GM12878 (cell line): Measurements from ENCODE around the gene FSTL1. TPM values are rescaled to one million over a fixed set of nuclear protein-coding genes. Genes with fewer than 3 reads are reported as not detected.

Experiments
- ATAC-seq: fragments of 200-7000 bp; cut with Tn5 transposase; 3 replicates; pipeline ENCODE4 v1.9.1; 2020; ENCODE audit warnings: mild to moderate bottlenecking, moderate library complexity
- BruUV-seq: library from RNA; stranded (reverse); fragments of 400-500 nt; replicated peaks from 2 replicates; lab custom pipeline; 2021; lab: Mats Ljungman, UMichigan
- CTCF ChIA-PET: fragments of 300-600 bp; sonication (Branson Sonifier 250); formaldehyde crosslinking; extraction: SDS; loops from one replicate; lab custom pipeline; 2021; ENCODE audit warnings: inconsistent platforms; lab: Yijun Ruan, JAX
- POLR2A ChIA-PET: fragments of 350-600 bp; formaldehyde crosslinking; extraction: SDS; loops from one replicate; lab custom pipeline; 2021; ENCODE audit warnings: inconsistent platforms; lab: Charles Lee
- RAD21 ChIA-PET: fragments of 300-600 bp; sonication (Branson Sonifier 250); formaldehyde crosslinking; loops from one replicate; lab custom pipeline; 2023; ENCODE audit warnings: antibody characterized with exemption; ENCODE audit not compliant: unreplicated experiment; lab: Charles Lee
- SMC1A ChIA-PET: fragments of 300-600 bp; sonication (Branson Sonifier 250); formaldehyde crosslinking; loops from one replicate; lab custom pipeline; 2023; ENCODE audit not compliant: unreplicated experiment, uncharacterized antibody; lab: Charles Lee
- DNase-seq: peaks from one replicate; pipeline ENCODE4 v3.0.0-alpha.2; 2011; ENCODE audit warnings: low read depth, low spot score
- FAIRE-seq: peaks from 3 replicates; lab custom pipeline; 2011; peaks lifted over from hg19 to GRCh38; lab: Jason Lieb, UNC
- H2AFZ ChIP-seq: 2 replicates; pipeline ENCODE4 v1.6.0; 2011; ENCODE audit warnings: low read depth, low read length, control low read depth; ENCODE audit not compliant: control insufficient read depth
- H3K27ac ChIP-seq: 2 replicates; pipeline ENCODE4 v1.5.1; 2011; ENCODE audit warnings: control low read depth; ENCODE audit not compliant: control insufficient read depth, insufficient read depth
- H3K27me3 ChIP-seq, 2 experiments: replicated peaks in 1 of 2; 2 replicates each; pipeline versions ENCODE4 v1.6.0 to v1.6.1; 2011; ENCODE audit warnings: low read length in 1 of 2; ENCODE audit not compliant: control insufficient read depth in 2 of 2, insufficient read depth in 2 of 2
- H3K36me3 ChIP-seq, 2 experiments: 2 replicates each; pipeline ENCODE4 v1.5.1; 2011; ENCODE audit warnings: low read length in 1 of 2; ENCODE audit not compliant: control insufficient read depth in 2 of 2, insufficient read depth in 2 of 2
- H3K4me1 ChIP-seq: 2 replicates; pipeline ENCODE4 v1.6.1; 2011; ENCODE audit warnings: mild to moderate bottlenecking, low read length, moderate library complexity, mixed read lengths; ENCODE audit not compliant: control insufficient read depth, insufficient read depth
- H3K4me2 ChIP-seq: 2 replicates; pipeline ENCODE4 v1.6.0; 2011; ENCODE audit warnings: control low read depth; ENCODE audit not compliant: control insufficient read depth, insufficient read depth
- H3K4me3 ChIP-seq: fragments of 200-600 bp; sonication (generic); 2 replicates; pipeline ENCODE4 v1.5.1; 2016
- H3K79me2 ChIP-seq: 2 replicates; pipeline ENCODE4 v1.6.0; 2011; ENCODE audit warnings: low read length; ENCODE audit not compliant: control insufficient read depth, insufficient read depth
- H3K9ac ChIP-seq: 2 replicates; pipeline ENCODE4 v1.8.0; 2011; ENCODE audit warnings: low read length, control low read depth, mixed read lengths; ENCODE audit not compliant: control insufficient read depth, insufficient read depth
- H3K9me3 ChIP-seq: replicated peaks from 3 replicates; pipeline ENCODE4 v1.5.1; 2011; ENCODE audit warnings: mild to moderate bottlenecking, low read length; ENCODE audit not compliant: control insufficient read depth, insufficient read depth
- H4K20me1 ChIP-seq: 2 replicates; pipeline ENCODE4 v1.6.0; 2011; ENCODE audit not compliant: control insufficient read depth, insufficient read depth
- CBFB ChIP-seq: IDR thresholded peaks from 2 replicates; pipeline ENCODE4 v1.6.1; 2016; ENCODE audit warnings: antibody characterized with exemption, low read depth
- JUND ChIP-seq: IDR thresholded peaks from 2 replicates; pipeline ENCODE4 v1.6.1; 2012; ENCODE audit warnings: low read depth, mild to moderate bottlenecking, low read length, improper control_type of control experiment, moderate library complexity
- KDM1A ChIP-seq: fragments of 200-600 bp; sonication (generic); IDR thresholded peaks from 2 replicates; pipeline ENCODE4 v1.6.1; 2016; ENCODE audit warnings: borderline replicate concordance
- NR2C2 ChIP-seq: IDR thresholded peaks from 2 replicates; pipeline ENCODE4 v1.6.1; 2011; ENCODE audit warnings: borderline replicate concordance, low read depth; ENCODE audit not compliant: control insufficient read depth, insufficient read length
- POLR2AphosphoS5 ChIP-seq: IDR thresholded peaks from 2 replicates; pipeline ENCODE4 v1.6.1; 2011; ENCODE audit warnings: mild to moderate bottlenecking, low read length, inconsistent platforms
- SMAD1 ChIP-seq: fragments of 450-650 bp; IDR thresholded peaks from 2 replicates; pipeline ENCODE4 v1.6.1; 2018; ENCODE audit warnings: mild to moderate bottlenecking, low read depth; ENCODE audit not compliant: partially characterized antibody
- SMC3 ChIP-seq: IDR thresholded peaks from 2 replicates; pipeline ENCODE4 v1.6.1; 2011; ENCODE audit warnings: low read length, improper control_type of control experiment, borderline replicate concordance
- WGBS: methylation state at CpG from one replicate; pipeline ENCODE4 v1.1.6; 2016; ENCODE audit warnings: low lambda C conversion rate; ENCODE audit not compliant: insufficient replicate concordance, insufficient coverage; ENCODE audit errors: missing lambda C conversion rate; 5-methylcytosine and 5-hydroxymethylcytosine counted together
- in situ Hi-C: fragments of 300-500 bp; cut with MboI; formaldehyde crosslinking; loops from 9 replicates; pipeline ENCODE4 v1.14.3; 2018; ENCODE audit warnings: mixed read lengths
- intact Hi-C: fragments of 100-400 bp; cut with micrococcal nuclease; formaldehyde crosslinking; loops from one replicate; pipeline ENCODE4 v1.14.2; 2022; ENCODE audit not compliant: unreplicated experiment
- polyA plus RNA-seq, 11 experiments: library from polyadenylated mRNA; depleted of rRNA in 4 of 11; unstranded in 6 of 11; stranded (reverse) in 5 of 11; fragments of >200 nt; fragmentation: Nextera tagmentation in 4 of 11; fragmentation: Illumina TruSeq in 1 of 11; extraction: Ambion mirVana in 4 of 11; extraction: Trizol in 1 of 11; gene quantifications; 1 replicate in 1 of 11; 2 replicates in 10 of 11; pipeline versions ENCODE4 v1.2.1 to v1.2.3, GENCODE V29; 2011 to 2016; ENCODE audit warnings: inconsistent platforms in 2 of 11, missing spikeins in 2 of 11, low read depth in 1 of 11
- total RNA-seq, 4 experiments: library from RNA; depleted of rRNA in 3 of 4; stranded (reverse); fragments of >200 nt in 3 of 4; fragmentation: Illumina TruSeq in 1 of 4; extraction: Trizol in 1 of 4; gene quantifications; 2 replicates each; pipeline versions ENCODE4 v1.2.1 to v1.2.3, GENCODE V29; 2013 to 2021
- TF ChIP-seq, protein P1 (sequence below): IDR thresholded peaks from 2 replicates; pipeline ENCODE4 v1.6.1; 2012; ENCODE audit warnings: low read depth, low read length, improper control_type of control experiment
- TF ChIP-seq, protein P2 (sequence below): fragments of 150-350 bp; IDR thresholded peaks from 2 replicates; pipeline ENCODE4 v1.6.1; 2016; ENCODE audit warnings: low read depth, low read length
- TF ChIP-seq, protein P3 (sequence below): IDR thresholded peaks from 2 replicates; pipeline ENCODE4 v1.6.1; 2012; ENCODE audit warnings: low read depth, low read length, improper control_type of control experiment

FSTL1 gene
- total and polyA plus RNA-seq, 10 of the 15 experiments (the other 5 are each of a cell fraction or from before 2014, with no cell fraction given), result 0.06 to 1.7 (median 0.32) TPM; not detected in 4

DNA sequence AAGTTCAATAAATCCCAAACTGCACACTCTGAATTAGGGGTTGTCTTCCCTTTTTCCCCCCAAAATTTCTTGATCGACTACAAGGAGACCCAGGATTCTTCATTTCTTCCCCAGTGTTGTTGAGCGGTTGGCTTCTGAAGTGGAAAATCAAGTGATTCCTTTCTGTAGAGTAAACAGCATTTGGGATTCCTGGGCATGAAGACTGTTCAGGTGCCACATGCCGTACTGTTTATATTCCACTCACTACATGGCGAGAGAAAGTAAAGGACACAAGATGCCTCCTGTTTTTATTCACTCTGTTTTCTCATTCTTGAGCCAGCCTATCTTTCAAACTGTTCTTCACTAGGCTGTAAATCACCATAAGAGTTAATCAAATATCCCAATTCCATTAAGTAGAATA is 12.6 kb downstream of the FSTL1 start:
- intact Hi-C loops, result no loop called here
- H2AFZ ChIP-seq, result no peak overlapping the region
- no peak for FAIRE-seq
- no TSS peak for BruUV-seq
- CTCF ChIA-PET, result no interaction called here
- WGBS, result 66% methylated on average over 4 of the region's 4 CpGs
- H3K9ac ChIP-seq, result no peak overlapping the region
- SMC1A ChIA-PET, result no interaction called here
- no peaks in the 10 kb centered on the region for H4K20me1 ChIP-seq
- RAD21 ChIA-PET, result no interaction called here
- no peaks in the 10 kb centered on the region for H3K36me3 ChIP-seq
- H3K4me1 ChIP-seq, result no peaks in the 10 kb centered on the region
- H3K27me3 ChIP-seq, result peaks cover 0 to 2% of the 10 kb centered on the region in 2 experiments; a peak in 3 of 4 replicates
- DNase-seq, result no peak
- POLR2A ChIA-PET, result no interaction called here
- in situ Hi-C loops, result no loop called here
- no peaks in the 10 kb centered on the region for H3K79me2 ChIP-seq
- H3K27ac ChIP-seq, result no peak overlapping the region
- no peak for ATAC-seq
- H3K9me3 ChIP-seq, result no peaks in the 10 kb centered on the region
- TF ChIP-seq KDM1A (no peak), NR2C2 (no peak), SMAD1 (no peak), JUND (no peak), POLR2AphosphoS5 (no peak), CBFB (no peak), SMC3 (no peak)
- TF ChIP-seq, protein P1, sequence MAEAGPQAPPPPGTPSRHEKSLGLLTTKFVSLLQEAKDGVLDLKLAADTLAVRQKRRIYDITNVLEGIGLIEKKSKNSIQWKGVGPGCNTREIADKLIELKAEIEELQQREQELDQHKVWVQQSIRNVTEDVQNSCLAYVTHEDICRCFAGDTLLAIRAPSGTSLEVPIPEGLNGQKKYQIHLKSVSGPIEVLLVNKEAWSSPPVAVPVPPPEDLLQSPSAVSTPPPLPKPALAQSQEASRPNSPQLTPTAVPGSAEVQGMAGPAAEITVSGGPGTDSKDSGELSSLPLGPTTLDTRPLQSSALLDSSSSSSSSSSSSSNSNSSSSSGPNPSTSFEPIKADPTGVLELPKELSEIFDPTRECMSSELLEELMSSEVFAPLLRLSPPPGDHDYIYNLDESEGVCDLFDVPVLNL, result no peak
- TF ChIP-seq, protein P2, sequence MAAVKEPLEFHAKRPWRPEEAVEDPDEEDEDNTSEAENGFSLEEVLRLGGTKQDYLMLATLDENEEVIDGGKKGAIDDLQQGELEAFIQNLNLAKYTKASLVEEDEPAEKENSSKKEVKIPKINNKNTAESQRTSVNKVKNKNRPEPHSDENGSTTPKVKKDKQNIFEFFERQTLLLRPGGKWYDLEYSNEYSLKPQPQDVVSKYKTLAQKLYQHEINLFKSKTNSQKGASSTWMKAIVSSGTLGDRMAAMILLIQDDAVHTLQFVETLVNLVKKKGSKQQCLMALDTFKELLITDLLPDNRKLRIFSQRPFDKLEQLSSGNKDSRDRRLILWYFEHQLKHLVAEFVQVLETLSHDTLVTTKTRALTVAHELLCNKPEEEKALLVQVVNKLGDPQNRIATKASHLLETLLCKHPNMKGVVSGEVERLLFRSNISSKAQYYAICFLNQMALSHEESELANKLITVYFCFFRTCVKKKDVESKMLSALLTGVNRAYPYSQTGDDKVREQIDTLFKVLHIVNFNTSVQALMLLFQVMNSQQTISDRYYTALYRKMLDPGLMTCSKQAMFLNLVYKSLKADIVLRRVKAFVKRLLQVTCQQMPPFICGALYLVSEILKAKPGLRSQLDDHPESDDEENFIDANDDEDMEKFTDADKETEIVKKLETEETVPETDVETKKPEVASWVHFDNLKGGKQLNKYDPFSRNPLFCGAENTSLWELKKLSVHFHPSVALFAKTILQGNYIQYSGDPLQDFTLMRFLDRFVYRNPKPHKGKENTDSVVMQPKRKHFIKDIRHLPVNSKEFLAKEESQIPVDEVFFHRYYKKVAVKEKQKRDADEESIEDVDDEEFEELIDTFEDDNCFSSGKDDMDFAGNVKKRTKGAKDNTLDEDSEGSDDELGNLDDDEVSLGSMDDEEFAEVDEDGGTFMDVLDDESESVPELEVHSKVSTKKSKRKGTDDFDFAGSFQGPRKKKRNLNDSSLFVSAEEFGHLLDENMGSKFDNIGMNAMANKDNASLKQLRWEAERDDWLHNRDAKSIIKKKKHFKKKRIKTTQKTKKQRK, result no peak
- TF ChIP-seq, protein P3, sequence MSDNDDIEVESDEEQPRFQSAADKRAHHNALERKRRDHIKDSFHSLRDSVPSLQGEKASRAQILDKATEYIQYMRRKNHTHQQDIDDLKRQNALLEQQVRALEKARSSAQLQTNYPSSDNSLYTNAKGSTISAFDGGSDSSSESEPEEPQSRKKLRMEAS, result no peak
- no peak overlapping the region for H3K4me2 ChIP-seq
- no peak overlapping the region for H3K4me3 ChIP-seq
